RPMI8226 (cell line): ENCODE measurements around the gene ATP1A4.
A peak's percentile ranks its signal among the peaks of the same experiment; 100 is the strongest.

Experiments used
- DNase-seq: peaks from one replicate; pipeline ENCODE4 v3.0.0-alpha.2; 2015

ATP1A4 gene

GRCh38 chr1:160148121-160148520, 3.3 kb upstream of the ATP1A4 start:
- no peak for DNase-seq

GRCh38 chr1:160149233-160149632, 2.2 kb upstream of the ATP1A4 start:
- DNase-seq, result no peak

GRCh38 chr1:160149716-160150115, 1.7 kb upstream of the ATP1A4 start:
- no peak for DNase-seq

GRCh38 chr1:160154790-160155189, 3.4 kb downstream of the ATP1A4 start:
- DNase-seq, result no peak

GRCh38 chr1:160156361-160156760, 5.0 kb downstream of the ATP1A4 start:
- no peak for DNase-seq

- DNase-seq, result no peak
Measured at GRCh38 chr1:160157174-160157573, 5.8 kb downstream of the ATP1A4 start.

- no peak for DNase-seq
Measured at GRCh38 chr1:160158031-160158430, 6.6 kb downstream of the ATP1A4 start.

- no peak for DNase-seq
Measured at GRCh38 chr1:160158534-160158933, 7.1 kb downstream of the ATP1A4 start.

- no peak for DNase-seq
Measured at GRCh38 chr1:160159846-160160245, 8.4 kb downstream of the ATP1A4 start.

- DNase-seq, result peak; percentile 24
Measured at GRCh38 chr1:160161965-160162705, 10.7 kb downstream of the ATP1A4 start.

- DNase-seq, result no peak
Measured at GRCh38 chr1:160162931-160163330, 11.5 kb downstream of the ATP1A4 start.

- no peak for DNase-seq
Measured at GRCh38 chr1:160163615-160164014, 12.2 kb downstream of the ATP1A4 start.

- no peak for DNase-seq
Measured at GRCh38 chr1:160164121-160164520, 12.7 kb downstream of the ATP1A4 start.

- DNase-seq, result no peak
Measured at GRCh38 chr1:160166166-160166868, 14.9 kb downstream of the ATP1A4 start.

- no peak for DNase-seq
Measured at GRCh38 chr1:160167056-160167455, 15.7 kb downstream of the ATP1A4 start.

GRCh38 chr1:160167580-160167979, 16.2 kb downstream of the ATP1A4 start:
- no peak for DNase-seq

- no peak for DNase-seq
Measured at GRCh38 chr1:160168016-160168415, 16.6 kb downstream of the ATP1A4 start.

- no peak for DNase-seq
Measured at GRCh38 chr1:160168609-160169369, 17.4 kb downstream of the ATP1A4 start.

GRCh38 chr1:160169553-160170399, 18.4 kb downstream of the ATP1A4 start:
- no peak for DNase-seq

GRCh38 chr1:160171354-160171753, 20.0 kb downstream of the ATP1A4 start:
- no peak for DNase-seq

GRCh38 chr1:160171980-160172379, 20.6 kb downstream of the ATP1A4 start:
- no peak for DNase-seq

GRCh38 chr1:160177231-160177630, 25.8 kb downstream of the ATP1A4 start:
- no peak for DNase-seq

- DNase-seq, result no peak
Measured at GRCh38 chr1:160177667-160178066, 26.3 kb downstream of the ATP1A4 start.
